ENCODE data around the gene ITPRIP.

ITPRIP gene

GRCh38 chr10:104301907-104302690 lies 36.2 kb downstream of the ITPRIP start:
- no peak for TF ChIP-seq TAF1 (IDR thresholded peaks at IDR 0.05; ENCODE audit: borderline replicate concordance, low read depth, low read length)
- TF ChIP-seq POLR2A (IDR thresholded peaks at IDR 0.05; ENCODE audit: low read depth, low read length) = no peak
- TF ChIP-seq POLR2AphosphoS5 (IDR thresholded peaks at IDR 0.05; ENCODE audit: low read depth, low read length) = no peak
- FAIRE-seq (no peak), DNase-seq (ENCODE audit: insufficient read length) (no peak)

- FAIRE-seq (no peak), DNase-seq (ENCODE audit: insufficient read length) (no peak)
- no peak for TF ChIP-seq TAF1 (IDR thresholded peaks at IDR 0.05; ENCODE audit: borderline replicate concordance, low read depth, low read length)
- no peak for TF ChIP-seq POLR2AphosphoS5 (IDR thresholded peaks at IDR 0.05; ENCODE audit: low read depth, low read length)
- no peak for TF ChIP-seq POLR2A (IDR thresholded peaks at IDR 0.05; ENCODE audit: low read depth, low read length)
These were observed 37.5 kb downstream of the ITPRIP start for GRCh38 chr10:104300736-104301292.

- FAIRE-seq = no peak
- TF ChIP-seq TAF1 (IDR thresholded peaks at IDR 0.05; ENCODE audit: borderline replicate concordance, low read depth, low read length) (no peak), POLR2AphosphoS5 (IDR thresholded peaks at IDR 0.05; ENCODE audit: low read depth, low read length) (no peak), POLR2A (IDR thresholded peaks at IDR 0.05; ENCODE audit: low read depth, low read length) (no peak)
- DNase-seq (ENCODE audit: insufficient read length) = no peak
These were observed 38.1 kb downstream of the ITPRIP start for GRCh38 chr10:104300002-104300735.

GRCh38 chr10:104299031-104299904 lies 39.0 kb downstream of the ITPRIP start:
- FAIRE-seq (no peak), DNase-seq (ENCODE audit: insufficient read length) (no peak)
- TF ChIP-seq POLR2AphosphoS5 (IDR thresholded peaks at IDR 0.05; ENCODE audit: low read depth, low read length) (no peak), TAF1 (IDR thresholded peaks at IDR 0.05; ENCODE audit: borderline replicate concordance, low read depth, low read length) (no peak), POLR2A (IDR thresholded peaks at IDR 0.05; ENCODE audit: low read depth, low read length) (no peak)

- FAIRE-seq (no peak), DNase-seq (ENCODE audit: insufficient read length) (no peak)
- TF ChIP-seq TAF1 (IDR thresholded peaks at IDR 0.05; ENCODE audit: borderline replicate concordance, low read depth, low read length) (no peak), POLR2AphosphoS5 (IDR thresholded peaks at IDR 0.05; ENCODE audit: low read depth, low read length) (no peak), POLR2A (IDR thresholded peaks at IDR 0.05; ENCODE audit: low read depth, low read length) (no peak)
These were observed 40.3 kb downstream of the ITPRIP start for GRCh38 chr10:104297697-104298660.

- FAIRE-seq = no peak
- no peak for TF ChIP-seq POLR2AphosphoS5 (IDR thresholded peaks at IDR 0.05; ENCODE audit: low read depth, low read length)
- no peak for TF ChIP-seq TAF1 (IDR thresholded peaks at IDR 0.05; ENCODE audit: borderline replicate concordance, low read depth, low read length)
- no peak for TF ChIP-seq POLR2A (IDR thresholded peaks at IDR 0.05; ENCODE audit: low read depth, low read length)
- DNase-seq (ENCODE audit: insufficient read length) = no peak
These were observed 41.4 kb downstream of the ITPRIP start for GRCh38 chr10:104296687-104297436.

GRCh38 chr10:104293781-104294321 lies 44.4 kb downstream of the ITPRIP start:
- FAIRE-seq (no peak), DNase-seq (ENCODE audit: insufficient read length) (no peak)

GRCh38 chr10:104293011-104293410 lies 45.3 kb downstream of the ITPRIP start:
- no peak for TF ChIP-seq TAF1 (IDR thresholded peaks at IDR 0.05; ENCODE audit: borderline replicate concordance, low read depth, low read length)
- no peak for TF ChIP-seq POLR2AphosphoS5 (IDR thresholded peaks at IDR 0.05; ENCODE audit: low read depth, low read length)
- no peak for TF ChIP-seq POLR2A (IDR thresholded peaks at IDR 0.05; ENCODE audit: low read depth, low read length)
- DNase-seq (ENCODE audit: insufficient read length) (no peak), FAIRE-seq (no peak)

More at GRCh38 chr10:104293781-104294321, 44.4 kb downstream of the ITPRIP start:
- TF ChIP-seq TAF1 (IDR thresholded peaks at IDR 0.05; ENCODE audit: borderline replicate concordance, low read depth, low read length) (no peak), POLR2AphosphoS5 (IDR thresholded peaks at IDR 0.05; ENCODE audit: low read depth, low read length) (no peak)

GRCh38 chr10:104291439-104291951 lies 46.8 kb downstream of the ITPRIP start:
- FAIRE-seq (peak; percentile 92), DNase-seq (ENCODE audit: insufficient read length) (peak; percentile 71)
- no peak for TF ChIP-seq POLR2AphosphoS5 (IDR thresholded peaks at IDR 0.05; ENCODE audit: low read depth, low read length)
- no peak for TF ChIP-seq POLR2A (IDR thresholded peaks at IDR 0.05; ENCODE audit: low read depth, low read length)
- no peak for TF ChIP-seq TAF1 (IDR thresholded peaks at IDR 0.05; ENCODE audit: borderline replicate concordance, low read depth, low read length)
